GM23338 (cell line): Measurements from ENCODE around the gene RDH12.

Experiments used
- CREB1 ChIP-seq: fragments of 250-450 bp; sonication (Bioruptor Pico); IDR thresholded peaks from 2 replicates; pipeline ENCODE4 v1.5.0; 2020; ENCODE audit warnings: low read depth, mild to moderate bottlenecking, moderate library complexity
- CTCF ChIP-seq, 2 experiments: fragments of 200-600 bp in 1 of 2; sonication (generic) in 1 of 2; conservative IDR thresholded peaks; 2 replicates each; pipeline versions ENCODE4 v1.5.1 to v1.6.1; 2016 to 2017; ENCODE audit warnings: antibody characterized with exemption in 2 of 2, low read depth in 2 of 2, mild to moderate bottlenecking in 2 of 2, moderate library complexity in 1 of 2
- ETS1 ChIP-seq: IDR thresholded peaks from 2 replicates; pipeline ENCODE4 v1.6.1; 2016; ENCODE audit warnings: antibody characterized with exemption
- EZH2 ChIP-seq: fragments of 200-600 bp; sonication (generic); IDR thresholded peaks from one replicate; pipeline ENCODE4 v1.8.0; 2017; ENCODE audit warnings: antibody characterized with exemption, mild to moderate bottlenecking, low read depth; ENCODE audit not compliant: unreplicated experiment
- EZH2phosphoT487 ChIP-seq: fragments of 200-600 bp; sonication (generic); IDR thresholded peaks from one replicate; pipeline ENCODE4 v1.8.1; 2018; ENCODE audit warnings: antibody characterized with exemption; ENCODE audit not compliant: unreplicated experiment
- JUNB ChIP-seq: IDR thresholded peaks from one replicate; pipeline ENCODE4 v1.6.1; 2016; ENCODE audit warnings: antibody characterized with exemption; ENCODE audit not compliant: unreplicated experiment
- NANOG ChIP-seq: IDR thresholded peaks from 2 replicates; pipeline ENCODE4 v1.6.1; 2016; ENCODE audit warnings: antibody characterized with exemption, borderline replicate concordance
- POLR2AphosphoS5 ChIP-seq: IDR thresholded peaks from 2 replicates; pipeline ENCODE4 v1.6.1; 2016; ENCODE audit warnings: antibody characterized with exemption, low read depth
- REST ChIP-seq: IDR thresholded peaks from one replicate; pipeline ENCODE4 v1.6.1; 2018; ENCODE audit warnings: antibody characterized with exemption; ENCODE audit not compliant: unreplicated experiment
- STAT1 ChIP-seq: IDR thresholded peaks from one replicate; pipeline ENCODE4 v1.6.1; 2016; ENCODE audit warnings: antibody characterized with exemption; ENCODE audit not compliant: unreplicated experiment
- ZNF114 ChIP-seq: fragments of 250-450 bp; sonication (Bioruptor Pico); IDR thresholded peaks from 2 replicates; pipeline ENCODE4 v1.5.0; 2020; ENCODE audit warnings: mild to moderate bottlenecking, moderate library complexity
- ZNF331 ChIP-seq: fragments of 250-450 bp; sonication (Bioruptor Pico); IDR thresholded peaks from 2 replicates; pipeline ENCODE4 v1.5.0; 2020; ENCODE audit warnings: low read depth, mild to moderate bottlenecking, moderate library complexity
- ZNF462 ChIP-seq: fragments of 250-450 bp; sonication (Bioruptor Pico); IDR thresholded peaks from 2 replicates; pipeline ENCODE4 v1.5.0; 2020; ENCODE audit warnings: mild to moderate bottlenecking, moderate library complexity

- TF ChIP-seq CTCF (conservative IDR thresholded peaks at IDR 0.05; ENCODE audit: low read depth in 2 of 2) (no peak), REST (no peak), EZH2 (no peak), EZH2phosphoT487 (no peak), ZNF331 (CRISPR knock-in tag) (no peak), POLR2AphosphoS5 (no peak), STAT1 (no peak), CREB1 (CRISPR knock-in tag) (no peak), NANOG (no peak), ZNF114 (CRISPR knock-in tag) (no peak), JUNB (no peak), ZNF462 (CRISPR knock-in tag) (no peak), ETS1 (no peak)
Measured at GRCh38 chr14:67690011-67690410, 11.7 kb upstream of the RDH12 start.
